Peyer's patch (tissue), 4 donors: ENCODE data around the gene B3GLCT.

ENCODE experiments used
- CTCF ChIP-seq, 6 experiments: fragments of 450-650 bp in 4 of 6; fragments of 200-600 bp in 2 of 6; sonication (generic) in 1 of 6; IDR thresholded peaks; one replicate each; pipeline ENCODE4 v1.5.1; 2017 to 2019; ENCODE audit warnings: antibody characterized with exemption in 6 of 6, mild to moderate bottlenecking in 3 of 6, moderate library complexity in 1 of 6
- POLR2A ChIP-seq, 2 donors: fragments of 450-650 bp; IDR thresholded peaks; one replicate each; pipeline ENCODE4 v1.5.1; 2017; ENCODE audit warnings: antibody characterized with exemption in 2 of 2, mild to moderate bottlenecking in 2 of 2, moderate library complexity in 2 of 2

DNA sequence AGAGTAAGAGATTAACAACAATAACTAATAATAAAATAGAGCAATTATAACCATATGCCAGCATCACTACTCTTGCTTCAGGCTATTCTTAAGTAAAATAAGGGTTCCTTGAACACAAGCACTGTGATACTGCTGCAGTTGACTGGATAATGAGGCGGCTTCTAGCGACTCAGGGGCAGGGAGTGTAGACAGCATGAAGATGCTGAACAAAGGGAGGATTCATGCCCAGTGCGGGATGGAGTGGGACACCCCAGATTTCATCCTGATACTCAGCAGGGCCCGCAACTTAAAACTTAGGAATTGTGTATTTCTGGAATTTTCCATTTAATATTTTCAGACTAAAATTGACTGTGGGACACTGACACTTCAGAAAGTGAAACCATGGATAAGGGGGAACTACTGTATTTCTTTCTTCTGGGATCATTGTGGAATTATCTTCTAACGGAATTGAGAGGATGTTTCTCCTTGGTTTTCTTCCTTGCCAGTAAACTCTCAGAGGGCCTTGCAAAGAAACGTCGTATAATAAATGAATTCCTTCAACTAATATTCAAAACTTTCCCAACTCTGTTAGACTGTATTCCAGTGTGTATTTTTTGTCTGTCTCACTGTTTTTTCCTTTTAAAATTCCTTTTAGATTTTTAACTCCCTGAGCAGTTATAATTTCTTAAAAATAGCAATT, 127.5 kb downstream of the B3GLCT start:
- TF ChIP-seq POLR2A (IDR thresholded peaks at IDR 0.05) = no peak
- no peak for TF ChIP-seq CTCF (IDR thresholded peaks at IDR 0.05)
